H4 (cell line): Measurements from ENCODE around the gene LRRIQ4. TPM values are rescaled to one million over a fixed set of nuclear protein-coding genes. Genes with fewer than 3 reads are reported as not detected.
A peak's percentile ranks its signal among the peaks of the same experiment; 100 is the strongest.

ENCODE experiments used
- DNase-seq: peaks from one replicate; pipeline ENCODE4 v3.0.0-alpha.2; 2015; ENCODE audit warnings: low spot score
- total RNA-seq: library from RNA; depleted of rRNA; stranded (reverse); fragments of >200 nt; shearing (Covaris generic); gene quantifications from 2 replicates; pipeline ENCODE4 v1.2.3, GENCODE V29; 2014; rRNA removed

Gene LRRIQ4
- total RNA-seq, 1 experiment from 2014 or later, result not detected

GRCh38 chr3:169855514-169855913, 42.8 kb downstream of the LRRIQ4 start:
- no peak for DNase-seq

GRCh38 chr3:169857811-169858210, 45.1 kb downstream of the LRRIQ4 start:
- DNase-seq, result no peak

- no peak for DNase-seq
Observed at GRCh38 chr3:169861871-169862270, 49.2 kb downstream of the LRRIQ4 start.

- DNase-seq, result peak; percentile 83
Observed at GRCh38 chr3:169863458-169863899, 50.8 kb downstream of the LRRIQ4 start.

- DNase-seq, result no peak
Observed at GRCh38 chr3:169864270-169864669, 51.6 kb downstream of the LRRIQ4 start.

- DNase-seq, result no peak
Observed at GRCh38 chr3:169865176-169865767, 52.6 kb downstream of the LRRIQ4 start.

GRCh38 chr3:169867584-169868210, 55.0 kb downstream of the LRRIQ4 start:
- no peak for DNase-seq

- no peak for DNase-seq
Observed at GRCh38 chr3:169868369-169868768, 55.7 kb downstream of the LRRIQ4 start.

GRCh38 chr3:169869484-169870220, 57.0 kb downstream of the LRRIQ4 start, which contains the start of gene LRRC31:
Gene LRRC31, minus strand, starts transcription at chr3:169869935. Its CDS starts 128 bp downstream, at chr3:169869807.
- no peak for DNase-seq

GRCh38 chr3:169871129-169871886, 58.6 kb downstream of the LRRIQ4 start:
- DNase-seq, result no peak

GRCh38 chr3:169879013-169879557, 66.4 kb downstream of the LRRIQ4 start:
- DNase-seq, result no peak

GRCh38 chr3:169879845-169880575, 67.3 kb downstream of the LRRIQ4 start:
- no peak for DNase-seq

GRCh38 chr3:169880576-169881250, 68.0 kb downstream of the LRRIQ4 start:
- no peak for DNase-seq

GRCh38 chr3:169886671-169887070, 74.0 kb downstream of the LRRIQ4 start:
- DNase-seq, result no peak

Other genes with a start within 250 kb of the LRRIQ4 start
- gene MECOM, start 149.2 kb upstream of the LRRIQ4 start, total RNA-seq, result 22.8 and 32.4 TPM in 2 replicates
- gene TERC, start 47.8 kb upstream of the LRRIQ4 start, total RNA-seq, result 20.2 and 68.1 TPM in 2 replicates
- not detected in 2 replicates for gene ACTRT3, start 43.3 kb upstream of the LRRIQ4 start, total RNA-seq
- 18.7 and 19.5 TPM in 2 replicates for gene MYNN, start 39.5 kb upstream of the LRRIQ4 start, total RNA-seq
- 0.35 and 0.43 TPM in 2 replicates for gene LRRC34, start within 50 bp of the LRRIQ4 start, total RNA-seq
- gene LRRC31, start 57.1 kb downstream of the LRRIQ4 start, total RNA-seq, result not detected in 2 replicates
- not detected in 2 replicates for gene SAMD7, start 98.7 kb downstream of the LRRIQ4 start, total RNA-seq
- gene SEC62, start 153.9 kb downstream of the LRRIQ4 start, total RNA-seq, result 15.2 and 25.7 TPM in 2 replicates
- gene GPR160, start 225.1 kb downstream of the LRRIQ4 start, total RNA-seq, result 2.9 and 5.6 TPM in 2 replicates